Myocyte (in vitro differentiated cells): ENCODE results near the gene PDE4D. TPM values are rescaled to one million over a fixed set of nuclear protein-coding genes. Genes with fewer than 3 reads are reported as not detected.

ENCODE experiments used
- DNase-seq: peaks from one replicate; pipeline ENCODE4 v3.0.0-alpha.2; 2012; ENCODE audit warnings: low read depth
- total RNA-seq: library from RNA; depleted of rRNA; stranded (reverse); fragments of >200 nt; gene quantifications from 2 replicates; pipeline ENCODE4 v1.2.3, GENCODE V29; 2014

PDE4D gene
- total RNA-seq, 1 donor from 2014 or later = 26.8 TPM

- no peak for DNase-seq
These were observed 624.6 kb downstream of the PDE4D start for GRCh38 chr5:59268756-59269415.

GRCh38 chr5:59267033-59267432, 626.5 kb downstream of the PDE4D start:
- DNase-seq = no peak

- no peak for DNase-seq
These were observed 627.1 kb downstream of the PDE4D start for GRCh38 chr5:59266410-59266809.

GRCh38 chr5:59264639-59265245, 628.8 kb downstream of the PDE4D start:
- DNase-seq = no peak

- no peak for DNase-seq
These were observed 629.5 kb downstream of the PDE4D start for GRCh38 chr5:59264013-59264412.

GRCh38 chr5:59261969-59262368, 631.6 kb downstream of the PDE4D start:
- no peak for DNase-seq

- DNase-seq = no peak
These were observed 632.6 kb downstream of the PDE4D start for GRCh38 chr5:59260973-59261372.

- no peak for DNase-seq
These were observed 633.3 kb downstream of the PDE4D start for GRCh38 chr5:59260200-59260599.

- DNase-seq = no peak
These were observed 634.3 kb downstream of the PDE4D start for GRCh38 chr5:59259237-59259636.

GRCh38 chr5:59257488-59258400, 635.8 kb downstream of the PDE4D start:
- no peak for DNase-seq

GRCh38 chr5:59256331-59256730, 637.2 kb downstream of the PDE4D start:
- DNase-seq = no peak

- DNase-seq = no peak
These were observed 639.4 kb downstream of the PDE4D start for GRCh38 chr5:59254055-59254687.

GRCh38 chr5:59253625-59254024, 639.9 kb downstream of the PDE4D start:
- DNase-seq = no peak

GRCh38 chr5:59251627-59252026, 641.9 kb downstream of the PDE4D start:
- DNase-seq = no peak

GRCh38 chr5:59249726-59250125, 643.8 kb downstream of the PDE4D start:
- no peak for DNase-seq

GRCh38 chr5:59249160-59249559, 644.4 kb downstream of the PDE4D start:
- no peak for DNase-seq

GRCh38 chr5:59246882-59247281, 646.6 kb downstream of the PDE4D start:
- DNase-seq = no peak

GRCh38 chr5:59246145-59246869, 647.2 kb downstream of the PDE4D start:
- no peak for DNase-seq

- no peak for DNase-seq
These were observed 648.3 kb downstream of the PDE4D start for GRCh38 chr5:59245198-59245597.

GRCh38 chr5:59241552-59241951, 652.0 kb downstream of the PDE4D start:
- no peak for DNase-seq

- DNase-seq = no peak
These were observed 652.4 kb downstream of the PDE4D start for GRCh38 chr5:59241119-59241518.
